T-cell (primary cell): ENCODE measurements around the gene COPA. TPM values are rescaled to one million over a fixed set of nuclear protein-coding genes. Genes with fewer than 3 reads are reported as not detected.

Experiments used
- ATAC-seq, 4 experiments: fragments of 200-7000 bp in 3 of 4; fragments of 150-1000 bp in 1 of 4; cut with Tn5 transposase; replicated peaks in 1 of 4; 1 replicate in 3 of 4; 2 replicates in 1 of 4; pipeline ENCODE4 v1.10.0; 2021; ENCODE audit warnings: moderate library complexity in 3 of 4, mild to moderate bottlenecking in 2 of 4, moderate number of reproducible peaks in 1 of 4
- CTCF ChIA-PET, 2 donors: fragments of 300-600 bp; sonication (Branson Sonifier 250); formaldehyde crosslinking; loops; one replicate each; lab custom pipeline; 2022; ENCODE audit warnings: antibody characterized with exemption in 2 of 2; lab: Charles Lee
- POLR2A ChIA-PET, 2 donors: fragments of 300-600 bp; sonication (Branson Sonifier 250); formaldehyde crosslinking; loops; one replicate each; lab custom pipeline; 2022; ENCODE audit warnings: antibody characterized with exemption in 2 of 2; lab: Charles Lee
- DNase-seq, 35 experiments: peaks; one replicate each; pipeline versions ENCODE4 v3.0.0 to v3.0.0-alpha.2; 2013 to 2023
- H3K27ac ChIP-seq: one replicate; pipeline ENCODE4 v1.5.1; 2013; ENCODE audit warnings: low read length
- H3K27me3 ChIP-seq, 2 experiments: replicated peaks in 1 of 2; 1 replicate in 1 of 2; 2 replicates in 1 of 2; pipeline versions ENCODE4 v1.6.1 to v1.7.0; 2013; ENCODE audit warnings: low read length in 1 of 2, mixed read lengths in 1 of 2; ENCODE audit not compliant: control insufficient read depth in 2 of 2, insufficient read depth in 2 of 2; ENCODE audit errors: extremely low read depth in 1 of 2
- H3K36me3 ChIP-seq, 2 donors: 1 replicate in 1 of 2; 2 replicates in 1 of 2; pipeline versions ENCODE4 v1.6.1 to v1.7.0; 2013; ENCODE audit warnings: low read length in 1 of 2; ENCODE audit not compliant: control insufficient read depth in 2 of 2, insufficient read depth in 1 of 2; ENCODE audit errors: extremely low read depth in 1 of 2
- H3K4me1 ChIP-seq, 2 experiments: 1 replicate in 1 of 2; 2 replicates in 1 of 2; pipeline versions ENCODE4 v1.6.1 to v1.7.0; 2013; ENCODE audit warnings: low read length in 2 of 2, mixed read lengths in 1 of 2; ENCODE audit not compliant: insufficient read depth in 2 of 2, control insufficient read depth in 1 of 2; ENCODE audit errors: extremely low read depth in 1 of 2
- H3K4me3 ChIP-seq, 2 donors: 1 replicate in 1 of 2; 2 replicates in 1 of 2; pipeline versions ENCODE4 v1.5.1 to v1.7.0; 2013; ENCODE audit warnings: mild to moderate bottlenecking in 2 of 2, low read length in 1 of 2, moderate library complexity in 1 of 2; ENCODE audit not compliant: control insufficient read depth in 1 of 2; ENCODE audit errors: extremely low read depth in 1 of 2
- H3K9me3 ChIP-seq: 2 replicates; pipeline ENCODE4 v1.7.0; 2013
- H3K27ac Mint-ChIP-seq, 2 donors: one replicate each; pipeline ENCODE4 v1.8.0; 2020 to 2021; ENCODE audit warnings: mild to moderate bottlenecking in 2 of 2, mixed read lengths in 2 of 2
- H3K27me3 Mint-ChIP-seq, 2 donors: one replicate each; pipeline ENCODE4 v1.8.0; 2021 to 2022; ENCODE audit warnings: mixed read lengths in 2 of 2
- H3K36me3 Mint-ChIP-seq: one replicate; pipeline ENCODE4 v1.8.0; 2021; ENCODE audit warnings: mixed read lengths
- H3K4me1 Mint-ChIP-seq, 3 donors: one replicate each; pipeline ENCODE4 v1.8.0; 2020 to 2022; ENCODE audit warnings: mixed read lengths in 3 of 3, mild to moderate bottlenecking in 1 of 3
- H3K4me3 Mint-ChIP-seq, 3 donors: one replicate each; pipeline ENCODE4 v1.8.0; 2020 to 2022; ENCODE audit warnings: mild to moderate bottlenecking in 3 of 3, mixed read lengths in 3 of 3, moderate library complexity in 3 of 3
- H3K9me3 Mint-ChIP-seq, 3 donors: one replicate each; pipeline ENCODE4 v1.8.0; 2020 to 2022; ENCODE audit warnings: mixed read lengths in 3 of 3
- WGBS: methylation state at CpG from one replicate; pipeline ENCODE4 v1.1.5; 2013; ENCODE audit warnings: missing lambda C conversion rate; ENCODE audit not compliant: insufficient coverage; 5-methylcytosine and 5-hydroxymethylcytosine counted together
- total RNA-seq, 35 experiments: library from RNA in 6 of 35; stranded (reverse) in 6 of 35; fragments of 120-200 nt in 1 of 35; gene quantifications; one replicate each; pipeline versions ENCODE4 v1.2.1 to v1.2.4 and lab custom pipeline; 2013 to 2026

The COPA gene
- total RNA-seq, 5 donors from 2014 or later (not counting 1 experiment from before 2014, with no cell fraction given), result 106 to 126 (median 111) TPM

- no peaks in the 10 kb centered on the region for H3K27me3 Mint-ChIP-seq
- H3K9me3 Mint-ChIP-seq, result no peaks in the 10 kb centered on the region
- H3K27ac Mint-ChIP-seq, result peak overlapping the region; percentile 94 to 95
- no peaks in the 10 kb centered on the region for H3K9me3 ChIP-seq
- peak overlapping the region; percentile 45 for H3K27ac ChIP-seq
- no peaks in the 10 kb centered on the region for H3K27me3 ChIP-seq
- peaks cover 37% of the 10 kb centered on the region for H3K36me3 Mint-ChIP-seq
- peak overlapping the region; percentile 68 to 69 for H3K4me3 ChIP-seq
- peaks cover 28 to 30% (median 28%) of the 10 kb centered on the region in 3 donors for H3K4me1 Mint-ChIP-seq
- peaks cover 7 to 23% of the 10 kb centered on the region in 2 experiments for H3K4me1 ChIP-seq
- ATAC-seq (peak; percentile 33 to 40 (median 38)), DNase-seq (peak in 4 of 35 experiments; percentile 1 to 45 (median 4))
- ChIA-PET POLR2A (interaction anchor here (0.6 to 2.2 kb wide), 4 partner anchors 22 to 942 kb away, joined by 3 to 12 read pairs (median 9); partner anchors contain the start of genes DCAF8 (in 2 of the 2) and TOMM40L (in 1 of the 2)), CTCF (interaction anchor here (0.9 to 1.9 kb wide), 5 partner anchors 8 to 198 kb away, joined by 3 to 7 read pairs (median 5); partner anchors contain the start of gene DCAF8 (in 1 of the 2))
- WGBS, result 3% methylated on average over 11 of the region's 15 CpGs
- H3K36me3 ChIP-seq, result peaks cover 7 to 38% of the 10 kb centered on the region in 2 donors
- peak overlapping the region; percentile 97 to 99 (median 99) for H3K4me3 Mint-ChIP-seq
These were observed 58.7 kb downstream of the COPA start for GRCh38 chr1:160284220-160284781.

DNA sequence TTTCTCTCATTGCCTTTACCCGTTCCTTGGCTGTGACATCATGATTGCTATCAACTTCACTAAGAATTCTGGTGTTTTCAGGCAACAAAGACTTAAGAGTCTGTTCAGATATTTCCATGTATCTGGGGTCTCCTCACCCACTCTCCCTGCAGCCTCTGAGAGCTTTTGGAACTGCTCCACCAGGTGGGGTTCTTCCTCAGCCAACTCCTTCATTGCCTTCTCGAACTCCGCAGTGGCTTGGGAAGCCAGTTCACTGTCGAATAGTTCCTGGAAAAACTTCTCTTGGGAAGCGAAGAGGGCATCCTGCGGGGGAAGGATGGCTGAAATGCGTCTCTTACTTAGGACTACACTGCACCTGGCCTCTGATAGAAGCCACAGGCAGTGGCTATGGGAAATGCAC, 60.2 kb downstream of the COPA start:
- Mint-ChIP-seq H3K27me3 (no peaks in the 10 kb centered on the region), H3K36me3 (peaks cover 41% of the 10 kb centered on the region), H3K4me1 (peaks cover 28 to 30% (median 28%) of the 10 kb centered on the region in 3 donors), H3K9me3 (no peaks in the 10 kb centered on the region), H3K4me3 (peak overlapping the region in 1 of 3 donors; percentile 99), H3K27ac (no peak overlapping the region)
- no peak overlapping the region for H3K27ac ChIP-seq
- CTCF ChIA-PET, result interaction anchor here in 1 of 2 donors (1.4 kb wide), 1 partner anchor 9 kb away, joined by 4 read pairs; no protein-coding TSS in a partner anchor
- H3K9me3 ChIP-seq, result no peaks in the 10 kb centered on the region
- POLR2A ChIA-PET, result no interaction called here
- WGBS, result 89% methylated on average over 5 of the region's 7 CpGs
- no peaks in the 10 kb centered on the region for H3K27me3 ChIP-seq
- no peak overlapping the region for H3K4me3 ChIP-seq
- peaks cover 7 to 23% of the 10 kb centered on the region in 2 experiments for H3K4me1 ChIP-seq
- DNase-seq (no peak), ATAC-seq (no peak)
- H3K36me3 ChIP-seq, result peaks cover 12 to 51% of the 10 kb centered on the region in 2 donors

- ChIA-PET POLR2A (interaction anchor here in 1 of 2 donors (0.5 kb wide), 1 partner anchor 11 kb away, joined by 3 read pairs; no protein-coding TSS in a partner anchor), CTCF (interaction anchor here (0.6 kb wide), 2 partner anchors 127 to 180 kb away, joined by 3 to 5 read pairs; no protein-coding TSS in a partner anchor)
- Mint-ChIP-seq H3K36me3 (peaks cover 50% of the 10 kb centered on the region), H3K4me3 (no peak overlapping the region), H3K4me1 (peaks cover 0 to 6% (median 5%) of the 10 kb centered on the region in 3 donors), H3K9me3 (no peaks in the 10 kb centered on the region), H3K27me3 (no peaks in the 10 kb centered on the region), H3K27ac (no peak overlapping the region)
- H3K36me3 ChIP-seq, result peaks cover 12 to 58% of the 10 kb centered on the region in 2 donors
- ATAC-seq (no peak), DNase-seq (no peak)
- H3K4me3 ChIP-seq, result no peak overlapping the region
- no peaks in the 10 kb centered on the region for H3K27me3 ChIP-seq
- H3K9me3 ChIP-seq, result no peaks in the 10 kb centered on the region
- no peaks in the 10 kb centered on the region for H3K4me1 ChIP-seq
- H3K27ac ChIP-seq, result no peak overlapping the region
- no CpG with 5 or more reads among the region's 4 CpGs for WGBS
These were observed 65.1 kb downstream of the COPA start for GRCh38 chr1:160277987-160278386.

DNA sequence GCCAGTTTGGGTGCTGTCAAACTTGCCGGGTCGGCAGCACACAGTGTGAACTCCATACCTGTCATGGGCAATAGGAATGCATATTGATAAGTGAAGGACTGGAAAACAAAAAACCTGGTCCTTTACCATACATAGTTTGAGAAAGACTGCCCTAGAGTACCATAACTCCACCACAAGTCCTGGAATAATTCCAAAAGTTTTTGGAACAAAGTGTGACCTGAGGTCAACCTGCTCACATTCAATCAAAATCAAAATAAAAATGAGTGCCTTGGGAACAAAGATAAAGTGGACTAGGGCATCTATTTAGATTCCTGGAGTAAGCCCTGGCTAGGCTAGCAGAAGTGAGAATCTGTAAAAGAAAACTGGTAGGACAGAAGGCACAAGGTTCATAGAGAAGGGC, 65.7 kb downstream of the COPA start:
- ATAC-seq (no peak), DNase-seq (no peak)
- Histone ChIP-seq H3K9me3 (no peaks in the 10 kb centered on the region), H3K4me3 (no peak overlapping the region), H3K36me3 (peaks cover 11 to 52% of the 10 kb centered on the region in 2 donors), H3K27me3 (no peaks in the 10 kb centered on the region), H3K4me1 (no peaks in the 10 kb centered on the region), H3K27ac (no peak overlapping the region)
- WGBS, result no CpG with 5 or more reads among the region's 2 CpGs
- no peaks in the 10 kb centered on the region for H3K9me3 Mint-ChIP-seq
- CTCF ChIA-PET, result no interaction called here
- POLR2A ChIA-PET, result interaction anchor here in 1 of 2 donors (0.5 kb wide), 1 partner anchor 11 kb away, joined by 3 read pairs; no protein-coding TSS in a partner anchor
- H3K36me3 Mint-ChIP-seq, result peaks cover 45% of the 10 kb centered on the region
- no peaks in the 10 kb centered on the region for H3K27me3 Mint-ChIP-seq
- H3K27ac Mint-ChIP-seq, result no peak overlapping the region
- H3K4me3 Mint-ChIP-seq, result no peak overlapping the region
- H3K4me1 Mint-ChIP-seq, result peaks cover 0 to 2% (median 2%) of the 10 kb centered on the region in 3 donors

DNA sequence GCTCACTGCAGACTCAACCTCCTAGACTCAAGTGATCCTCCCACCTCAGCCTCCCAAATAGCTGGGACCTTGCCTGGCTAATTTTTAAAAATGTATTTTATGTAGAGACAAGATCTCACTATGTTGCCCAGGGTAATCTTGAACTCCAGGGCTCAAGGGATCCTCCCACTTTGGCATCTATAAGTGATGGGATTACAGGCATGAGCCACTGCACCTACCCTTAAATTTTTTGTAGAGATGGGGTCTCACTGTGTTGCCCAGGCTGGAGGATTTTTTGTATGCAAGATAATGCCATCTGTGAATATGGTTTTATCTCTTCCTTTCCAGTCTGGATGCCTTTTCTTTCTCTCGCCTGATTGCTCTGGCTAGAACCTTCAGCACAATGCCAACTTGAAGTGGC, 72.0 kb downstream of the COPA start:
- no CpG with 5 or more reads among the region's 1 CpG for WGBS
- Mint-ChIP-seq H3K9me3 (no peaks in the 10 kb centered on the region), H3K4me3 (no peak overlapping the region), H3K27ac (no peak overlapping the region), H3K36me3 (no peaks in the 10 kb centered on the region), H3K27me3 (no peaks in the 10 kb centered on the region), H3K4me1 (no peaks in the 10 kb centered on the region)
- no peak for DNase-seq
- Histone ChIP-seq H3K27me3 (no peaks in the 10 kb centered on the region), H3K4me3 (no peak overlapping the region), H3K4me1 (no peaks in the 10 kb centered on the region), H3K36me3 (no peaks in the 10 kb centered on the region), H3K9me3 (no peaks in the 10 kb centered on the region), H3K27ac (no peak overlapping the region)
- ChIA-PET POLR2A (no interaction called here), CTCF (no interaction called here)
- ATAC-seq, result no peak

DNA sequence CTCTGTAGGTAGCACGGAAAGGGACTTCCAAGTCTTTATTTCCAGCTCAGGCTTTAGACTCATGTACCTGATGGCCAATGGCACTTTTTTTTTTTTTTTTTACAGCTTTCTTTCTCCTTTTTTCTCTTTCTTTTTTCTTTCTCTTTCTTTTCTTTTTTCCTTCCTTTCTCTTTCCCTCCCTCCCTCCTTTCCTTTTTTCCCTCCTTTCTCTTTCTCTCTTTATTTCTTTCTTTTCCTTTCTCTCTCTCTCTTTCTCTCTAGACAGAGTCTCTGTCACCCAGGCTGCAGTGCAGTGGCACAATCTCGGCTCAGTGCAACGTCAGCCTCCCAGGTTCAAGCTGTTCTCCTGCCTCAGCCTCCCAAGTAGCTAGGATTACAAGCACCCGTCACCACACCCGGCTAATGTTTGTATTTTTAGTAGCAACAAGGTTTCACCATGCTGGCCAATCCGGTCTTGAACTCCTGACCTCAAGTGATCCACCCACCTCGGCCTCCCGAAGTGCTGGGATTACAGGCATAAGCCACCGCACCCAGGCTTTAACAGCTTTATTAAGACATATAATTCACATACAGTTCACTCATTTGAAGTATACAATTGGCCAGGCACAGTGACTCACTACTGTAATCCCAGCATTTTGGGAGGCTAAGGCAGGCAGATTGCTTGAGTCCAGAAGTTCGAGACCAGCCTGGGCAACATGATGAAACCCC, 75.6 kb downstream of the COPA start:
- H3K36me3 Mint-ChIP-seq, result no peaks in the 10 kb centered on the region
- H3K27me3 Mint-ChIP-seq, result no peaks in the 10 kb centered on the region
- CTCF ChIA-PET, result interaction anchor here (0.7 to 0.9 kb wide), 2 partner anchors 15 to 26 kb away, joined by 4 to 6 read pairs; no protein-coding TSS in a partner anchor
- Histone ChIP-seq H3K36me3 (no peaks in the 10 kb centered on the region), H3K4me3 (no peak overlapping the region), H3K9me3 (no peaks in the 10 kb centered on the region), H3K27ac (no peak overlapping the region), H3K27me3 (no peaks in the 10 kb centered on the region), H3K4me1 (peaks cover 3 to 10% of the 10 kb centered on the region in 2 experiments)
- no peak for ATAC-seq
- H3K27ac Mint-ChIP-seq, result no peak overlapping the region
- DNase-seq, result no peak
- no peaks in the 10 kb centered on the region for H3K9me3 Mint-ChIP-seq
- H3K4me3 Mint-ChIP-seq, result no peak overlapping the region
- peaks cover 11 to 12% (median 12%) of the 10 kb centered on the region in 3 donors for H3K4me1 Mint-ChIP-seq
- POLR2A ChIA-PET, result interaction anchor here in 1 of 2 donors (0.7 kb wide), 1 partner anchor 13 kb away, joined by 6 read pairs; no protein-coding TSS in a partner anchor
- WGBS, result 95% methylated on average over 5 of the region's 10 CpGs
